Measurements from ENCODE around the gene ACO2. TPM values are rescaled to one million over a fixed set of nuclear protein-coding genes. Genes with fewer than 3 reads are reported as not detected.
A peak's percentile ranks its signal among the peaks of the same experiment; 100 is the strongest.

The ACO2 gene
- total and polyA plus RNA-seq, 2 of the 13 experiments (the other 11 are each of a cell fraction or from before 2014, with no cell fraction given), result 19.2 to 45.6 TPM

- TF ChIP-seq PHF21A (CRISPR knock-in tag; IDR thresholded peaks at IDR 0.05) (no peak), ZNF777 (CRISPR knock-in tag; IDR thresholded peaks at IDR 0.05) (no peak), ZFX (CRISPR knock-in tag; IDR thresholded peaks at IDR 0.05; ENCODE audit: low read depth) (peak; percentile 36; the same call in 1 of the 2 replicates), ZNF225 (CRISPR knock-in tag; IDR thresholded peaks at IDR 0.05) (no peak), ZFP36L2 (CRISPR knock-in tag; IDR thresholded peaks at IDR 0.05) (no peak), PRMT3 (CRISPR knock-in tag; IDR thresholded peaks at IDR 0.05; ENCODE audit: borderline replicate concordance, low read depth) (no peak), CC2D1A (CRISPR knock-in tag; IDR thresholded peaks at IDR 0.05) (no peak), TEAD3 (CRISPR knock-in tag; optimal IDR thresholded peaks at IDR 0.05; ENCODE audit: borderline replicate concordance) (peak; percentile 24), MEIS1 (CRISPR knock-in tag; IDR thresholded peaks at IDR 0.05; ENCODE audit: borderline replicate concordance) (no peak), BATF2 (CRISPR knock-in tag; IDR thresholded peaks at IDR 0.05) (no peak), ZBTB8A (CRISPR knock-in tag; IDR thresholded peaks at IDR 0.05; ENCODE audit: borderline replicate concordance, low read depth) (no peak), ISL2 (CRISPR knock-in tag; IDR thresholded peaks at IDR 0.05) (no peak), SOX5 (CRISPR knock-in tag; IDR thresholded peaks at IDR 0.05; ENCODE audit: borderline replicate concordance) (no peak), ZNF20 (CRISPR knock-in tag; IDR thresholded peaks at IDR 0.05) (no peak), GMEB2 (CRISPR knock-in tag; IDR thresholded peaks at IDR 0.05; ENCODE audit: low read depth) (no peak), KDM5A (IDR thresholded peaks at IDR 0.05; ENCODE audit: borderline replicate concordance, low read length) (no peak), ZNF614 (CRISPR knock-in tag; IDR thresholded peaks at IDR 0.05; ENCODE audit: borderline replicate concordance) (0 out of 2 replicates have a peak, but pooled peaks have one; percentile 28), ZNF607 (CRISPR knock-in tag; IDR thresholded peaks at IDR 0.05; ENCODE audit: borderline replicate concordance) (0 out of 2 replicates have a peak, but pooled peaks have one; percentile 22)
- TF ChIP-seq, protein P1, sequence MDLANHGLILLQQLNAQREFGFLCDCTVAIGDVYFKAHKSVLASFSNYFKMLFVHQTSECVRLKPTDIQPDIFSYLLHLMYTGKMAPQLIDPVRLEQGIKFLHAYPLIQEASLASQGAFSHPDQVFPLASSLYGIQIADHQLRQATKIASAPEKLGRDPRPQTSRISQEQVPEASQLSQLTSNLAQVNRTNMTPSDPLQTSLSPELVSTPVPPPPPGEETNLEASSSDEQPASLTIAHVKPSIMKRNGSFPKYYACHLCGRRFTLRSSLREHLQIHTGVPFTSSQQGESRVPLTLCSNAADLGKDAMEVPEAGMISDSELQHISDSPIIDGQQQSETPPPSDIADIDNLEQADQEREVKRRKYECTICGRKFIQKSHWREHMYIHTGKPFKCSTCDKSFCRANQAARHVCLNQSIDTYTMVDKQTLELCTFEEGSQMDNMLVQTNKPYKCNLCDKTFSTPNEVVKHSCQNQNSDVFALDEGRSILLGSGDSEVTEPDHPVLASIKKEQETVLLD (CRISPR knock-in tag; IDR thresholded peaks at IDR 0.05; ENCODE audit: low read depth), result no peak
- TF ChIP-seq, protein P2, sequence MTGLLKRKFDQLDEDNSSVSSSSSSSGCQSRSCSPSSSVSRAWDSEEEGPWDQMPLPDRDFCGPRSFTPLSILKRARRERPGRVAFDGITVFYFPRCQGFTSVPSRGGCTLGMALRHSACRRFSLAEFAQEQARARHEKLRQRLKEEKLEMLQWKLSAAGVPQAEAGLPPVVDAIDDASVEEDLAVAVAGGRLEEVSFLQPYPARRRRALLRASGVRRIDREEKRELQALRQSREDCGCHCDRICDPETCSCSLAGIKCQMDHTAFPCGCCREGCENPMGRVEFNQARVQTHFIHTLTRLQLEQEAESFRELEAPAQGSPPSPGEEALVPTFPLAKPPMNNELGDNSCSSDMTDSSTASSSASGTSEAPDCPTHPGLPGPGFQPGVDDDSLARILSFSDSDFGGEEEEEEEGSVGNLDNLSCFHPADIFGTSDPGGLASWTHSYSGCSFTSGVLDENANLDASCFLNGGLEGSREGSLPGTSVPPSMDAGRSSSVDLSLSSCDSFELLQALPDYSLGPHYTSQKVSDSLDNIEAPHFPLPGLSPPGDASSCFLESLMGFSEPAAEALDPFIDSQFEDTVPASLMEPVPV (CRISPR knock-in tag; IDR thresholded peaks at IDR 0.05), result no peak
These were observed 64.2 kb downstream of the ACO2 start (continued) for GRCh38 chr22:41532908-41533825.

Measured in HepG2 (cell line).